GM19372 (cell line): ENCODE measurements around the gene TACC3.

Experiments used
- ATAC-seq: cut with Tn5 transposase; IDR thresholded peaks from one replicate; pipeline ENCODE4 v1.9.1; 2021; ENCODE audit warnings: mild to moderate bottlenecking, low read depth, moderate library complexity; ENCODE audit not compliant: unreplicated experiment

The TACC3 gene

DNA sequence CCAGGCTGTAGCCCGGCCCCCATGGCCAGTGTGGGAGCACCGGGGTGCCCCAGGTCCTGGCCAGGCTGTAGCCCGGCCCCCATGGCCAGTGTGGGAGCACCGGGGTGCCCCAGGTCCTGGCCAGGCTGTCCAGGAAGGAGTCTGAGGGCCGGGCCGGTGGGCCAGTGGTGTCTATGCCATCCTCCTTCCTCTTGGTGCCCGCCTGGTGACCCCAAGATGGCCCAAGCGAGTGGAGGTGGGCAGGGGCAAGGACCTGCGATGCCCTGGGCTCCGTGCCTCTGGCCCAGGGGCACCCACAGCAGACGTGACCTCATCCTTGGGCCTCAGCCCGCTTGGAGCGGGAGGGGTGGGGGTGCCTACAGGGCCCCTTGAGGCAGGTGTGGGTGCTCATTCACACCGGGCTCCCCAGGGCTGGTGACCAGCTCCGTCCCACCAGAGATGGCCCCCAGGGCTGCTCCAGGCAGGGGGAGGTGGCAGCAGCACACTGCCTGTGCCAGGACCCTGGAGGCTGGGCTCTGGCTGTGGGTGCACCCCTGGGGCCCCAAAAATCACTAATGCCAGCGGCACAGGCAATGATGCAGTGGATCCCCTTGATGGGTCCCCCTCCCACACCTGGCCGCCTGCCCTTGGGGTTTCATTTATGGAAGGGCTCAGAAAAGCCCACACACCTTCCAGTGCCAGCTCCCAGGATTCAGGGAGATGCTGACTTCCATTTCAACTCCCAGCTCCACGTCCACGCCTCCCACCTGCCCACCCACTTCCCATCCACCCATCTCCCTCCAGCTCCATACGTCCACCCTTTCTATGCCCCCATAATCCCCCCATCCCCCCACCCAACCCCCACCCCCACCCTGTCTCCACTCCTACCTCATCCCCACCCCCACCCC, 35.8 kb downstream of the TACC3 start:
- ATAC-seq, result no peak

- no peak for ATAC-seq
Observed at GRCh38 chr4:1757836-1758235, 36.5 kb downstream of the TACC3 start.

GRCh38 chr4:1758306-1759121, 37.2 kb downstream of the TACC3 start:
- no peak for ATAC-seq

- ATAC-seq, result no peak
Observed at GRCh38 chr4:1759170-1759817, 38.0 kb downstream of the TACC3 start.

DNA sequence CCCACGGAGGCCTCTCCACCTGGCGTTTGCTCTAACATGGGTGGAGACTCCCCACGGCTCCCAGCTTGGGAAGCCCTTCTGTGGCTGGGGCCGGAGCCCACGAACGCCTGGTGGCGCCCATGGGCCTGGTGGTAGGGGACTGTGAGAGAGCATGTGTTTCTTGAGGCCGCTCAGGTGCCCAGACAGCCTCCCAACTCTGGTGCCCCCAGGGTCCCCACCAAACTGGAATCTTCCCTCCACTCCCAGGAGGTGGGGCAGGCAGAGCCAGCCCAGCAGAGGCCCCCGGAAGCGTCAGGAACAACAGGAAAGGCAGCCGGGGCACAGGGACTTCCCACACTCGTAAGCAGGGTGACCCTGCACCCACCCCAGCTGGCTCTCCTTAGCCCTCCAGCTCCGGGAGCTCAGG, 38.5 kb downstream of the TACC3 start:
- no peak for ATAC-seq

GRCh38 chr4:1760521-1761071, 39.3 kb downstream of the TACC3 start:
- ATAC-seq, result no peak

DNA sequence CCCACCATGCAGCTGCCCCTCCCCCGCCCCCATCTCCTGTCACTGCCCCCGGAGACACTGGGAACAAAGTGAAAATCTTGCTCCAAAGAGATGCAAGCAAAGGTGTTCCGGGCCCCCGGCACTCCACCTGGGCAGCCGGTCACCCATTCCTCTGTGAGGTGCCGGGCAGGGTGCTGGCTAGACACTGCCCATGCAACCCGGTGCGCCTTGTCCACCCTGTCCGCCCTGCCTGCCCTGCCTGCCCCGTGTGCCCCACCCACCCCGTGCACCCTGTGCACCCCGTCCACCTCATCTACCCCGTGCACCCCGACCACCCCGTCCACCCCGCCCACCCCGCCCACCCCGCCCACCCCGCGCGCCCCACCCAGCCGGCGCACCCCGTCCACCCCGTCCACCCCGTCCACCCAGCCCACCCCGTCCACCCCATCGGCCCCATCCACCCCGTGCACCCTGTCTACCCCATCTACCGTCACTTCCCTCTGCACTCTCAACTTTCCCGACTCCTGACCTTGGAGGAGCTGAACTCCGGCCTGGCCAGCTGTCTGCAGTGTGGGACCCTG, 39.9 kb downstream of the TACC3 start:
- ATAC-seq, result no peak

- no peak for ATAC-seq
Observed at GRCh38 chr4:1762264-1763010, 41.1 kb downstream of the TACC3 start.

GRCh38 chr4:1763070-1763549, 41.8 kb downstream of the TACC3 start:
- no peak for ATAC-seq

GRCh38 chr4:1763550-1764080, 42.3 kb downstream of the TACC3 start:
- ATAC-seq, result no peak

- ATAC-seq, result no peak
Observed at GRCh38 chr4:1764670-1765069, 43.3 kb downstream of the TACC3 start.

GRCh38 chr4:1765409-1766072, 44.2 kb downstream of the TACC3 start:
- ATAC-seq, result no peak

DNA sequence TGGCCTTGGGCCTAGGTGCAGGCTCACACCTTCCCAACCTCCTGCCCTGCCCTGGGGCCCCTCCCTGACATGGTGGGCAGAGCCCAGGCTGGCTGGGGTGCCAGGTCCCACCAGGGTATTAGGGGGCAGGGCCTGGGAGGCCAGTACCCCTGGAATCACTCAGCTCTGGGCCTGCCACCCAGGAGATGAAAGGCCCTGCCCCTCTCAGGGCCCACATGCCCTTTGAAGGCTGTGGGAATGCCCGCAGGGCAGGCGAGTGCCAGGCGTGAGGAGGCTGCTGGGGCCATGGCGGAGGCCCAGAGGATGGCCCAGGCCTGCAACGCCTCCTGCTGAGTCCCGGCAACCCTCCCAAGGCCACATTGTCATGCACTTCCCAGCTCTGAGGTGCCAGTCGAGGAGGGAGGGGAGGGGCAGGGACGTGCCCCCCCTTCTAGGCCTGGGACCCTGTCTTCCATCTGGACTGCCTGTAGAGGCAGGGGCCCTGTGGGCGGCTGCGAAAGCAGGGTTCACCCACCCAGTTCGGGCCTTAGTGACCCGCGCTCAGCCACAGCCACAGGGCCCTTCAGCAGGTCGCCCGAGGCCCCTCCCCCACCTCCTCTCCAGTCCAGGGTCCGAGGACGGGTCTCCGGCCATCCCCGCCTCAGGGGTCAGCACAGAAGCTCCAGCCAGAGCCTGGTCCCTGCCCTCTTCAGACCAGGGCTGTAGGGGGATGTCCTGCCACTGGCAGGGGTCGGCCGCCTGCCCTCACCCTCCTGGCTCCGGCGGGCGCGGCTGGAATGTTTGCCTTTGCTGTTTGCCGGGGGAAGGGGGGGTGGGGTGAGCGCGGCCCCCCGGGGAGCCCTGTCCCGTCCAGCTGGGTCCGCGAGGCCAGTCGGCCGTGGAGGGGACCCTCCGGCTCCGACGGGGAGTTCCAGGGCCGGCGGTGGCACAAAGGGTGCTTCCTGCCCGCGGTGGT, 45.1 kb downstream of the TACC3 start:
- no peak for ATAC-seq

- no peak for ATAC-seq
Observed at GRCh38 chr4:1767061-1767769, 45.9 kb downstream of the TACC3 start.

GRCh38 chr4:1767770-1768366, 46.5 kb downstream of the TACC3 start:
- ATAC-seq, result no peak

DNA sequence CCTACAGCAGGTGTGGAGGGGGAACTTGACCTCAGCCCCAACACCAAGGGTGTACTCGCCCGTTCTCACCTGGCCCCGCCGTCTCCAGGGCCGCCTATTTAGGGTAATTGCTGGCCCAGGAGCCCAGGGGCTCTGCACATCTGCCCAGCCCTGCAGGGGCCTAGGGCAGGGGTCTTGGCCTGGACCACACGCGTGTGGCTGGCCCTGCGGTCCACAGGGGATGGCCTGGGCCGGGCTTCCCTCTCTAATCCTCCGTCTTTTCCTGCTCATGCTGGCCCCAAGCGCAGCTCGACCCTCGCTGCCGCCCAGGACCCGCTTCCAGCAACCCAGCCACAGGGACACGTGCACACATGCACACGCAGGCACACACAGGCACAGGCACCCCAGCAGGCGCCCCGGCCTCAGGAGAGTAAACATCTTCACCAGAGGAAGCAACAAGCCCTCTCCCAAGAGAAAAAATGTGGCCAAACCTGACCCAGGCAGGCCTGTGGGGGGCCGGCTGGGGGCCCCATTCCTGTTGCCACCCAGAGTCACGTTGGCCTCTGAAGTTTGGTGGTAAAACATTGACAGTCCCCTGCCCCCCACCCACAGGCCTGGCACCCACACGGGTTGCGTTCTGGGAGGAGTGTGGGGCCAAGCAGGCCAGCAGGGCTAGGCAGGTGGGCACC, 47.2 kb downstream of the TACC3 start:
- no peak for ATAC-seq
